Endothelial cell of umbilical vein (primary cell): ENCODE measurements around the gene CBS. TPM values are rescaled to one million over a fixed set of nuclear protein-coding genes. Genes with fewer than 3 reads are reported as not detected.
"Not testable (repeated sequence)": the region's sequence is repeated elsewhere in the genome, so short reads cannot be mapped to it uniquely, and the experiment has no call there.

Source experiments
- BruUV-seq: library from RNA; stranded (reverse); fragments of 400-500 nt; replicated peaks from 2 replicates; lab custom pipeline; 2021; lab: Mats Ljungman, UMichigan
- CTCF ChIA-PET: fragments of 300-600, 350-600 bp; sonication (Branson Sonifier 250); formaldehyde crosslinking; loops from one replicate; lab custom pipeline; 2021; ENCODE audit warnings: antibody characterized with exemption, inconsistent platforms; lab: Charles Lee
- POLR2A ChIA-PET: fragments of 300-600, 350-600 bp; sonication (Branson Sonifier 250); formaldehyde crosslinking; loops from one replicate; lab custom pipeline; 2021; ENCODE audit warnings: antibody characterized with exemption, inconsistent platforms; lab: Charles Lee
- DNase-seq: peaks from one replicate; pipeline ENCODE4 v3.0.0-alpha.2; 2011; ENCODE audit warnings: low read depth, low spot score
- FAIRE-seq: peaks from 2 replicates; lab custom pipeline; 2011; peaks lifted over from hg19 to GRCh38; lab: Jason Lieb, UNC
- H2AFZ ChIP-seq: 2 replicates; pipeline ENCODE4 v1.6.0; 2012; ENCODE audit warnings: low read depth, low read length, control low read depth, inconsistent platforms
- H3K27ac ChIP-seq: 2 replicates; pipeline ENCODE4 v1.5.1; 2011; ENCODE audit warnings: low read depth, mild to moderate bottlenecking, control low read depth, low read length, moderate library complexity; ENCODE audit not compliant: insufficient read depth
- H3K27me3 ChIP-seq, 2 experiments: 2 replicates each; pipeline versions ENCODE4 v1.6.0 to v1.6.1; 2011; ENCODE audit warnings: low read length in 2 of 2, mixed read lengths in 1 of 2; ENCODE audit not compliant: control insufficient read depth in 2 of 2, insufficient read depth in 2 of 2
- H3K36me3 ChIP-seq, 2 experiments: 2 replicates in 1 of 2; 3 replicates in 1 of 2; pipeline ENCODE4 v1.5.1; 2011; ENCODE audit warnings: low read length in 2 of 2, mild to moderate bottlenecking in 1 of 2, moderate library complexity in 1 of 2; ENCODE audit not compliant: control insufficient read depth in 2 of 2, insufficient read depth in 2 of 2; ENCODE audit errors: extremely low read depth in 1 of 2
- H3K4me1 ChIP-seq: 3 replicates; pipeline ENCODE4 v1.5.1; 2011; ENCODE audit warnings: mild to moderate bottlenecking, low read length; ENCODE audit not compliant: control insufficient read depth, insufficient read depth; ENCODE audit errors: extremely low read depth
- H3K4me2 ChIP-seq: 2 replicates; pipeline ENCODE4 v1.6.1; 2011; ENCODE audit warnings: low read length, control low read depth, mixed read lengths; ENCODE audit not compliant: insufficient read depth
- H3K4me3 ChIP-seq, 3 experiments: fragments of 200-600 bp in 1 of 3; sonication (generic), shearing (Covaris generic) in 1 of 3; replicated peaks in 1 of 3; 2 replicates each; pipeline ENCODE4 v1.5.1; 2011 to 2016; ENCODE audit warnings: control low read depth in 3 of 3, low read length in 3 of 3, mild to moderate bottlenecking in 2 of 3, inconsistent platforms in 1 of 3, low read depth in 1 of 3, moderate library complexity in 1 of 3; ENCODE audit not compliant: insufficient read depth in 1 of 3
- H3K79me2 ChIP-seq: 2 replicates; pipeline ENCODE4 v1.6.0; 2012; ENCODE audit warnings: low read length, inconsistent platforms; ENCODE audit not compliant: control insufficient read depth, insufficient read depth
- H3K9ac ChIP-seq: replicated peaks from 2 replicates; pipeline ENCODE3; 2011; ENCODE audit warnings: low read length, control low read depth; ENCODE audit not compliant: insufficient read depth; ENCODE audit errors: extremely low read depth
- H3K9me1 ChIP-seq: replicated peaks from 3 replicates; pipeline ENCODE4 v1.6.0; 2011; ENCODE audit warnings: mild to moderate bottlenecking, low read length; ENCODE audit not compliant: control insufficient read depth, insufficient read depth; ENCODE audit errors: extremely low read depth
- H3K9me3 ChIP-seq: replicated peaks from 2 replicates; pipeline ENCODE4 v1.5.1; 2012; ENCODE audit warnings: low read length, inconsistent platforms; ENCODE audit not compliant: control insufficient read depth, insufficient read depth
- H4K20me1 ChIP-seq: replicated peaks from 2 replicates; pipeline ENCODE3; 2011; ENCODE audit warnings: mild to moderate bottlenecking, low read length; ENCODE audit not compliant: control insufficient read depth, insufficient read depth; ENCODE audit errors: extremely low read depth
- dilution Hi-C: fragments of 300-500 bp; cut with MboI; formaldehyde crosslinking; loops from one replicate; pipeline ENCODE4 v1.15.0; 2019; ENCODE audit warnings: low sequenced_read_pairs; ENCODE audit not compliant: extremely low pct_ligation_motif_present
- intact Hi-C: fragments of 100-400 bp; cut with micrococcal nuclease; formaldehyde crosslinking; loops from one replicate; pipeline ENCODE4 v1.10.0; 2022
- polyA plus RNA-seq, 4 experiments: library from polyadenylated mRNA; depleted of rRNA in 3 of 4; stranded (reverse) in 3 of 4; unstranded in 1 of 4; fragments of >200 nt; gene quantifications; 2 replicates each; pipeline versions ENCODE4 v1.2.1 to v1.2.3, GENCODE V29; 2011 to 2012; ENCODE audit warnings: missing spikeins in 1 of 4
- total RNA-seq: library from RNA; stranded (reverse); gene quantifications from 2 replicates; pipeline ENCODE4 v1.2.3, GENCODE V29; 2021

The CBS gene
- total and polyA plus RNA-seq, 2 donors (not counting 3 experiments of a cell fraction or from before 2014, with no cell fraction given), result 22.0 to 92.9 TPM

GRCh38 chr21:43076643-43077042 is 1.0 kb upstream of the CBS start:
- BruUV-seq, H3K9me1 ChIP-seq, H3K27ac ChIP-seq, H3K4me2 ChIP-seq, CTCF ChIA-PET, DNase-seq, H3K4me3 ChIP-seq, intact Hi-C loops, H2AFZ ChIP-seq, dilution Hi-C loops, H3K36me3 ChIP-seq, H3K4me1 ChIP-seq, H3K9me3 ChIP-seq, H4K20me1 ChIP-seq, H3K79me2 ChIP-seq, H3K27me3 ChIP-seq, POLR2A ChIA-PET, H3K9ac ChIP-seq: not testable (repeated sequence)
- FAIRE-seq, result peak; percentile 47

DNA sequence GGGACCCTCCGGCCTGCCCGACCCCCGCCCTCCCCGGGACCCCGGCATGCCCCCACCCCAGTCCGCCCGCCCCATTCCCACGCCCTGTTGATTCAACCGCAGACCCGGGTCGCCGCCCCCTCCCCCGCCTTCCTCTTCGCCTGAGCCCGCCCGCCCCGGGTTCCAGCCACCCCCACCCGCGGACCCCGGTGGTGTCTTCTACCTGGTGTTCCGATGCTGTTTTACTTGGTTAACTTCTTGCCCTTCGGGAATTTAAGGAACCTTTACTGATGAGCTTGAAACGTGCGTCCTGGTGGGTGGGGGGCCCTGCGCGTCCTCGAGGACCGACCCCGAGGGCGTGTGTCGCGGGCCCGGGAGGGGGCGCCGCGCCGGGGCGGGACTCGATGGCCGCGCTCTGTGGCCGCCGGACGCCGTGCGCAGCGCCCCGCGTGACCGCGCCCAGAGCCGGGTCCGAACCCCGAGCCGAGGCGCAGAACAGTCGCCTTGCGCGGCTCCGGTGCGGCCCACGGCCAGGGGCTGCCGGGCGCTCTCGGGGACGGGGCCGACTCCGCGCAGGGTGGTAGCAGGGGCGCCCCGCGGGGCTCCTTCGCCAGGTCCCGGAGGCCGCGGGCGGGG is 495 bp upstream of the CBS start:
- H3K27me3 ChIP-seq, CTCF ChIA-PET, H3K4me1 ChIP-seq, H3K9me1 ChIP-seq, H3K36me3 ChIP-seq, BruUV-seq, POLR2A ChIA-PET, dilution Hi-C loops, DNase-seq, H3K79me2 ChIP-seq, H2AFZ ChIP-seq, H3K4me2 ChIP-seq, intact Hi-C loops, H3K27ac ChIP-seq, H3K9me3 ChIP-seq, H3K4me3 ChIP-seq, H3K9ac ChIP-seq, H4K20me1 ChIP-seq, FAIRE-seq: not testable (repeated sequence)

- BruUV-seq, H3K9me3 ChIP-seq, CTCF ChIA-PET, H3K79me2 ChIP-seq, H3K4me3 ChIP-seq, H3K36me3 ChIP-seq, intact Hi-C loops, H4K20me1 ChIP-seq, H3K27me3 ChIP-seq, H3K27ac ChIP-seq, H3K9me1 ChIP-seq, dilution Hi-C loops, H3K4me1 ChIP-seq, DNase-seq, H2AFZ ChIP-seq, H3K9ac ChIP-seq, H3K4me2 ChIP-seq, POLR2A ChIA-PET: not testable (repeated sequence)
- peak; percentile 47 for FAIRE-seq
These were observed 1.1 kb downstream of the CBS start for GRCh38 chr21:43074401-43075169.

DNA sequence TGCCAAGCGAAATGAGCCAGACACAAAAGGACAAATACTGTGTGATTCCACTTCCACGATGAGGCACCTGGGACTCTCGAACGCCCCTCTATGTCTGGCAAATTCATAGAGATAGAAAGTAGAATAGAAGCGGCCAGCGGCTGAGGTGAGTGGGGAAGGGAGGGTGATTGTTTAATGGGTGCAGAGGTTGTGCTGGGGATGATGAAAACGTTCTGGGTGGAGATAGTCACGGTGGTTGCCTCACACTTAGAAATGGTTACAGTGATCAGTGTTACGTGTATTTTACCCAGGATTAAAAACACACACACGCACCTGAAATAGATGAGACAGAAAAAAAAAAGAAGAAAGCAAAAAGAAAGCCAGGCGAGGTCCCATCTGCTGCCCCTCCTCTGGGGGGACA is 2.9 kb downstream of the CBS start:
- H3K36me3 ChIP-seq, intact Hi-C loops, H3K27me3 ChIP-seq, FAIRE-seq, H3K27ac ChIP-seq, H3K9me1 ChIP-seq, DNase-seq, H3K9ac ChIP-seq, H3K4me1 ChIP-seq, H3K9me3 ChIP-seq, H3K4me3 ChIP-seq, H4K20me1 ChIP-seq, BruUV-seq, H2AFZ ChIP-seq, POLR2A ChIA-PET, H3K79me2 ChIP-seq, H3K4me2 ChIP-seq, CTCF ChIA-PET, dilution Hi-C loops: not testable (repeated sequence)
